ENCODE data around the gene KIF21B.

Gene KIF21B

DNA sequence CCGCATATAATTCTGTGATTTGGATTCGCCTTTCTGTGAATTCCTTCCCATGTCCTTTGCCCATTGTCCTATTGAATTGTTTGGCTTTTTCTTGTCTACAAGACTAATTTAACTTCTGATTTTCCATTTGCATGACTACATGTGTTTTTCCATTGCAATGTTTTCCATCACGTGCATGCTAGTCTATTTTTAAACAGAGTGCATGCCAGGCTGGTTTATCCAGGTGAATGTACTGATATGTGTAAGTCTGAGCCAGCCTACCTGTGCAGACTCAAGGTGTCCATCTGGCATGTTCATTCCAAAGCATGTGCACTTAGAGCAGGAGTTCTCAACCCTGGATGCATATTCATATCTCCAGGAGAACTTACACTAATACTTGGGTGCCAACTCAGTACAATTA, 69.1 kb downstream of the KIF21B start:
- H3K9me3 ChIP-seq (ENCODE audit: low read length): no peaks in the 10 kb centered on the region
- TF ChIP-seq, protein P1, sequence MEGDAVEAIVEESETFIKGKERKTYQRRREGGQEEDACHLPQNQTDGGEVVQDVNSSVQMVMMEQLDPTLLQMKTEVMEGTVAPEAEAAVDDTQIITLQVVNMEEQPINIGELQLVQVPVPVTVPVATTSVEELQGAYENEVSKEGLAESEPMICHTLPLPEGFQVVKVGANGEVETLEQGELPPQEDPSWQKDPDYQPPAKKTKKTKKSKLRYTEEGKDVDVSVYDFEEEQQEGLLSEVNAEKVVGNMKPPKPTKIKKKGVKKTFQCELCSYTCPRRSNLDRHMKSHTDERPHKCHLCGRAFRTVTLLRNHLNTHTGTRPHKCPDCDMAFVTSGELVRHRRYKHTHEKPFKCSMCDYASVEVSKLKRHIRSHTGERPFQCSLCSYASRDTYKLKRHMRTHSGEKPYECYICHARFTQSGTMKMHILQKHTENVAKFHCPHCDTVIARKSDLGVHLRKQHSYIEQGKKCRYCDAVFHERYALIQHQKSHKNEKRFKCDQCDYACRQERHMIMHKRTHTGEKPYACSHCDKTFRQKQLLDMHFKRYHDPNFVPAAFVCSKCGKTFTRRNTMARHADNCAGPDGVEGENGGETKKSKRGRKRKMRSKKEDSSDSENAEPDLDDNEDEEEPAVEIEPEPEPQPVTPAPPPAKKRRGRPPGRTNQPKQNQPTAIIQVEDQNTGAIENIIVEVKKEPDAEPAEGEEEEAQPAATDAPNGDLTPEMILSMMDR (IDR thresholded peaks at IDR 0.05; ENCODE audit: low read length): no peak

DNA sequence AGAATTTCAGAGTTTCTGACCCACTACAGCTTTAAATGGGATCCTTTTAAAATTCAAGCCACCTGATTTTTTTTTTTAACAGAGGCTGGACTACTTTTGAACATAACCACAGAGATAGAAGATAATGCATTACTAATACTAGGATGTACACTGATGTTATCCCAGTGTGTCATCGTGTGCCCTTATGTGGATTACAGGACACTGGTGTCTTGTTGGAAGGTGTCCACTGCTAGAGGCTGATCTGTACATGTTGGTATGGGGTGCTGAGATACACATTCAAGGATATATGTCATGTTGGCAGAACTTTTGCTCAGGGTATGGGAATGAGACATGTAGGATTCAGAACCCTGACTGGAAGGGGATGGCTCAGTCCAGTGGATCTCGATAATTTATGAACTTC, 72.5 kb downstream of the KIF21B start:
- no peaks in the 10 kb centered on the region for H3K27me3 ChIP-seq (ENCODE audit: insufficient read depth, low read length)
- H3K4me2 ChIP-seq (ENCODE audit: low read length): no peak overlapping the region
- no peaks in the 10 kb centered on the region for H3K36me3 ChIP-seq (ENCODE audit: insufficient read depth, low read length)
- peaks cover 3% of the 10 kb centered on the region for H3K4me1 ChIP-seq (ENCODE audit: insufficient read depth, low read length, severe bottlenecking)
- TF ChIP-seq, protein P1 (IDR thresholded peaks at IDR 0.05; ENCODE audit: low read length): no peak
- no peak for TF ChIP-seq EZH2 (IDR thresholded peaks at IDR 0.05; ENCODE audit: borderline replicate concordance, low read length)
- no peaks in the 10 kb centered on the region for H3K79me2 ChIP-seq (ENCODE audit: insufficient read depth, low read length)
- no peak overlapping the region for H3K4me3 ChIP-seq (ENCODE audit: low read depth, low read length, poor library complexity, severe bottlenecking)
- no peak overlapping the region for H3K9ac ChIP-seq (ENCODE audit: low read length)
- no peaks in the 10 kb centered on the region for H3K9me2 ChIP-seq (ENCODE audit: low read depth, low read length)
- H3K9me3 ChIP-seq (ENCODE audit: low read length): no peaks in the 10 kb centered on the region
- no peak overlapping the region for H2AFZ ChIP-seq (ENCODE audit: low read length)
- H3K27ac ChIP-seq (ENCODE audit: low read depth, low read length, poor library complexity, severe bottlenecking): no peak overlapping the region
- no peaks in the 10 kb centered on the region for H4K20me1 ChIP-seq (ENCODE audit: insufficient read depth, low read length)
- H3F3A ChIP-seq (ENCODE audit: insufficient read depth, low read length): no peaks in the 10 kb centered on the region

More for the DNA sequence above, 69.1 kb downstream of the KIF21B start:
- Histone ChIP-seq H3K27me3 (ENCODE audit: insufficient read depth, low read length) (no peaks in the 10 kb centered on the region), H3K4me3 (ENCODE audit: low read depth, low read length, poor library complexity, severe bottlenecking) (no peak overlapping the region), H3K4me2 (ENCODE audit: low read length) (no peak overlapping the region), H3K36me3 (ENCODE audit: insufficient read depth, low read length) (no peaks in the 10 kb centered on the region), H3K4me1 (ENCODE audit: insufficient read depth, low read length, severe bottlenecking) (peaks cover 3% of the 10 kb centered on the region), H3K27ac (ENCODE audit: low read depth, low read length, poor library complexity, severe bottlenecking) (no peak overlapping the region), H3K9ac (ENCODE audit: low read length) (no peak overlapping the region), H3K9me2 (ENCODE audit: low read depth, low read length) (no peaks in the 10 kb centered on the region), H3K79me2 (ENCODE audit: insufficient read depth, low read length) (no peaks in the 10 kb centered on the region), H4K20me1 (ENCODE audit: insufficient read depth, low read length) (no peaks in the 10 kb centered on the region), H3F3A (ENCODE audit: insufficient read depth, low read length) (no peaks in the 10 kb centered on the region), H2AFZ (ENCODE audit: low read length) (no peak overlapping the region)

DNA sequence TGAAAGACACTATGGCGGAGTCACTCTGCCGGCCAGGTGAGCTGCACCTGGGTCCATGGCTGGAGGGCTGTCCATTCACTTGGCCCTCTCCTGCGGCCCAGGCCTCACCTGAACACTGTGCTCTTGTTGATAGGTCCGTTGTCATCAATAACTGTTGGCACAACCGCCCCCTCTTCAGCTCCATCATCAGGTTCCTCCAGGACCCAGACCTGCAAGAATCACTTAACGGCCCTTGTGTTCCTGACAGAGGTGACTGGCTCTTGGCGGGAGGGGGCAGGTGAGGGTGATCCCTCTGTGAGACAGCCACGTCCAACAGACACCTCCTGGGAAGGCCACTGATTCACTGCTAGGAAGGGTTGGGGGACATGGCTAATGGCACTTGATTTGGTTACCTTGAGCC, 73.9 kb downstream of the KIF21B start:
- H3K4me3 ChIP-seq (ENCODE audit: low read depth, low read length, poor library complexity, severe bottlenecking): no peak overlapping the region
- H3K9me2 ChIP-seq (ENCODE audit: low read depth, low read length): no peaks in the 10 kb centered on the region
- peaks cover 3% of the 10 kb centered on the region for H3K4me1 ChIP-seq (ENCODE audit: insufficient read depth, low read length, severe bottlenecking)
- H3K4me2 ChIP-seq (ENCODE audit: low read length): no peak overlapping the region
- H3K27ac ChIP-seq (ENCODE audit: low read depth, low read length, poor library complexity, severe bottlenecking): no peak overlapping the region
- no peak overlapping the region for H2AFZ ChIP-seq (ENCODE audit: low read length)
- TF ChIP-seq EZH2 (IDR thresholded peaks at IDR 0.05; ENCODE audit: borderline replicate concordance, low read length): no peak
- TF ChIP-seq, protein P1 (IDR thresholded peaks at IDR 0.05; ENCODE audit: low read length): no peak
- H3K27me3 ChIP-seq (ENCODE audit: insufficient read depth, low read length): no peaks in the 10 kb centered on the region
- H3K36me3 ChIP-seq (ENCODE audit: insufficient read depth, low read length): no peaks in the 10 kb centered on the region
- H4K20me1 ChIP-seq (ENCODE audit: insufficient read depth, low read length): no peaks in the 10 kb centered on the region
- no peaks in the 10 kb centered on the region for H3F3A ChIP-seq (ENCODE audit: insufficient read depth, low read length)
- no peaks in the 10 kb centered on the region for H3K9me3 ChIP-seq (ENCODE audit: low read length)
- H3K79me2 ChIP-seq (ENCODE audit: insufficient read depth, low read length): no peaks in the 10 kb centered on the region
- no peak overlapping the region for H3K9ac ChIP-seq (ENCODE audit: low read length)

Data from OCI-LY1 (cell line).